Hepatocyte (in vitro differentiated cells): ENCODE data around the gene XRCC1.
"Not testable (repeated sequence)": the region's sequence is repeated elsewhere in the genome, so short reads cannot be mapped to it uniquely, and the experiment has no call there.

ENCODE experiments used
- EZH2 ChIP-seq: fragments of 200-600 bp; sonication (generic); IDR thresholded peaks from 2 replicates; pipeline ENCODE4 v1.6.1; 2016; ENCODE audit warnings: antibody characterized with exemption, mild to moderate bottlenecking, borderline replicate concordance
- EZH2phosphoT487 ChIP-seq: fragments of 200-600 bp; sonication (generic); IDR thresholded peaks from one replicate; pipeline ENCODE4 v1.6.1; 2018; ENCODE audit warnings: antibody characterized with exemption, mild to moderate bottlenecking, low read depth, moderate library complexity; ENCODE audit not compliant: unreplicated experiment, severe bottlenecking
- TF ChIP-seq, protein P1 (sequence below): fragments of 200-600 bp; sonication (generic); IDR thresholded peaks from 2 replicates; pipeline ENCODE4 v1.5.1; 2016; ENCODE audit warnings: antibody characterized with exemption, mild to moderate bottlenecking; ENCODE audit not compliant: poor library complexity

DNA sequence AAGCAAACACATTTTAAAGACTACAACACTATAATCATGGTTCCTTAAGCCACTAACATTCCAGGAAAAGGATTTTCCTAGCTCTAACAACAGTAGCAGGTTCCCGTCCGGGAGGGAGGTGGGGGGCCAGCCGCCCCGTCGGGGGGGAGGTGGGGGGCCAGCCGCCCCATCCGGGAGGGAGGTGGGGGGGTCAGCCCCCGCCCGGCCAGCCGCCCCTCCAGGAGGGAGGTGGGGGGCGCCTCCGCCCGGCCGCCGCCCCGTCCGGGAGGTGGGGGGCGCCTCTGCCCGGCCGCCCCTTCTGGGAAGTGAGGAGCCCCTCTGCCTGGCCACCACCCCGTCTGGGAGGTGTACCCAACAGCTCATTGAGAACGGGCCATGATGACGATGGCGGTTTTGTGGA, 27.4 kb downstream of the XRCC1 start:
- TF ChIP-seq, protein P1, sequence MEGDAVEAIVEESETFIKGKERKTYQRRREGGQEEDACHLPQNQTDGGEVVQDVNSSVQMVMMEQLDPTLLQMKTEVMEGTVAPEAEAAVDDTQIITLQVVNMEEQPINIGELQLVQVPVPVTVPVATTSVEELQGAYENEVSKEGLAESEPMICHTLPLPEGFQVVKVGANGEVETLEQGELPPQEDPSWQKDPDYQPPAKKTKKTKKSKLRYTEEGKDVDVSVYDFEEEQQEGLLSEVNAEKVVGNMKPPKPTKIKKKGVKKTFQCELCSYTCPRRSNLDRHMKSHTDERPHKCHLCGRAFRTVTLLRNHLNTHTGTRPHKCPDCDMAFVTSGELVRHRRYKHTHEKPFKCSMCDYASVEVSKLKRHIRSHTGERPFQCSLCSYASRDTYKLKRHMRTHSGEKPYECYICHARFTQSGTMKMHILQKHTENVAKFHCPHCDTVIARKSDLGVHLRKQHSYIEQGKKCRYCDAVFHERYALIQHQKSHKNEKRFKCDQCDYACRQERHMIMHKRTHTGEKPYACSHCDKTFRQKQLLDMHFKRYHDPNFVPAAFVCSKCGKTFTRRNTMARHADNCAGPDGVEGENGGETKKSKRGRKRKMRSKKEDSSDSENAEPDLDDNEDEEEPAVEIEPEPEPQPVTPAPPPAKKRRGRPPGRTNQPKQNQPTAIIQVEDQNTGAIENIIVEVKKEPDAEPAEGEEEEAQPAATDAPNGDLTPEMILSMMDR, result not testable (repeated sequence)
- not testable (repeated sequence) for TF ChIP-seq EZH2, EZH2phosphoT487
